GM18507 (cell line): ENCODE results near the gene PCSK2.

Experiments used
- DNase-seq: peaks from one replicate; pipeline ENCODE4 v3.0.0; 2011; ENCODE audit warnings: low read depth; ENCODE audit not compliant: insufficient read length; ENCODE audit errors: extremely low spot score
- FAIRE-seq: peaks from 2 replicates; lab custom pipeline; 2011; peaks lifted over from hg19 to GRCh38; lab: Jason Lieb, UNC

PCSK2 gene

GRCh38 chr20:17497821-17498580 lies 271.2 kb downstream of the PCSK2 start:
- DNase-seq: no peak
- no peak for FAIRE-seq

GRCh38 chr20:17498641-17499040 lies 271.8 kb downstream of the PCSK2 start:
- FAIRE-seq (no peak), DNase-seq (no peak)

GRCh38 chr20:17499041-17499440 lies 272.2 kb downstream of the PCSK2 start:
- DNase-seq: no peak
- no peak for FAIRE-seq

GRCh38 chr20:17500271-17500670 lies 273.4 kb downstream of the PCSK2 start:
- DNase-seq: no peak
- FAIRE-seq: no peak

GRCh38 chr20:17500826-17501225 lies 274.0 kb downstream of the PCSK2 start:
- no peak for FAIRE-seq
- DNase-seq: no peak

GRCh38 chr20:17501701-17502100 lies 274.9 kb downstream of the PCSK2 start:
- no peak for FAIRE-seq
- DNase-seq: no peak

- no peak for DNase-seq
- FAIRE-seq: no peak
Observed at GRCh38 chr20:17502105-17502504, 275.3 kb downstream of the PCSK2 start.

- FAIRE-seq (no peak), DNase-seq (no peak)
Observed at GRCh38 chr20:17503301-17504065, 276.6 kb downstream of the PCSK2 start.

GRCh38 chr20:17504066-17504897 lies 277.4 kb downstream of the PCSK2 start:
- FAIRE-seq (no peak), DNase-seq (no peak)

- peak; percentile 38 for DNase-seq
- FAIRE-seq: peak; percentile 69
Observed at GRCh38 chr20:17504898-17505635, 278.2 kb downstream of the PCSK2 start.

- FAIRE-seq (no peak), DNase-seq (no peak)
Observed at GRCh38 chr20:17505636-17506517, 279.0 kb downstream of the PCSK2 start.

GRCh38 chr20:17507032-17507431 lies 280.2 kb downstream of the PCSK2 start:
- FAIRE-seq (no peak), DNase-seq (no peak)

- FAIRE-seq: no peak
- no peak for DNase-seq
Observed at GRCh38 chr20:17507531-17507930, 280.7 kb downstream of the PCSK2 start.

- FAIRE-seq: no peak
Observed at GRCh38 chr20:17508756-17509155, 281.9 kb downstream of the PCSK2 start.

GRCh38 chr20:17510548-17510947 lies 283.7 kb downstream of the PCSK2 start:
- no peak for FAIRE-seq
- no peak for DNase-seq

More at GRCh38 chr20:17508756-17509155, 281.9 kb downstream of the PCSK2 start:
- no peak for DNase-seq

- no peak for FAIRE-seq
- DNase-seq: no peak
Observed at GRCh38 chr20:17511401-17511800, 284.6 kb downstream of the PCSK2 start.

- FAIRE-seq: no peak
- no peak for DNase-seq
Observed at GRCh38 chr20:17513939-17514338, 287.1 kb downstream of the PCSK2 start.

- DNase-seq: no peak
- FAIRE-seq: no peak
Observed at GRCh38 chr20:17515053-17515452, 288.2 kb downstream of the PCSK2 start.
